Retinal pigment epithelial cell (primary cell): Measurements from ENCODE around the gene HMCN1.

Source experiments
- DNase-seq: peaks from one replicate; pipeline ENCODE4 v3.0.0-alpha.2; 2010; ENCODE audit warnings: low read depth
- H3K4me3 ChIP-seq: 2 replicates; pipeline ENCODE4 v1.5.1; 2011; ENCODE audit warnings: mild to moderate bottlenecking, low read length, control low read depth, moderate library complexity
- CTCF ChIP-seq: conservative IDR thresholded peaks from 2 replicates; pipeline ENCODE4 v1.5.1; 2011; ENCODE audit warnings: low read depth, low read length, control low read depth, inconsistent platforms

Gene HMCN1

GRCh38 chr1:185916861-185917260 is 182.7 kb downstream of the HMCN1 start:
- no peak overlapping the region for H3K4me3 ChIP-seq
- no peak for TF ChIP-seq CTCF
- no peak for DNase-seq

GRCh38 chr1:185917646-185918045 is 183.5 kb downstream of the HMCN1 start:
- no peak for DNase-seq
- H3K4me3 ChIP-seq = no peak overlapping the region
- no peak for TF ChIP-seq CTCF

- no peak for DNase-seq
- no peak overlapping the region for H3K4me3 ChIP-seq
- TF ChIP-seq CTCF = no peak
Observed at GRCh38 chr1:185920602-185921001, 186.4 kb downstream of the HMCN1 start.

GRCh38 chr1:185921636-185922035 is 187.4 kb downstream of the HMCN1 start:
- TF ChIP-seq CTCF = no peak
- DNase-seq = no peak
- no peak overlapping the region for H3K4me3 ChIP-seq

GRCh38 chr1:185926588-185926987 is 192.4 kb downstream of the HMCN1 start:
- DNase-seq = peak; percentile 20
- TF ChIP-seq CTCF = no peak
- H3K4me3 ChIP-seq = no peak overlapping the region

GRCh38 chr1:185929776-185930175 is 195.6 kb downstream of the HMCN1 start:
- no peak for TF ChIP-seq CTCF
- H3K4me3 ChIP-seq = no peak overlapping the region
- peak; percentile 22 for DNase-seq

GRCh38 chr1:185931438-185931837 is 197.2 kb downstream of the HMCN1 start:
- no peak for TF ChIP-seq CTCF
- DNase-seq = no peak
- H3K4me3 ChIP-seq = no peak overlapping the region
